Measurements from ENCODE around the gene MAPKAP1.

MAPKAP1 gene

GRCh38 chr9:125637241-125637640 is 69.8 kb downstream of the MAPKAP1 start:
- DNase-seq, result no peak

- DNase-seq, result no peak
Measured at GRCh38 chr9:125635888-125636287, 71.1 kb downstream of the MAPKAP1 start.

- DNase-seq, result no peak
Measured at GRCh38 chr9:125634040-125634717, 72.8 kb downstream of the MAPKAP1 start.

GRCh38 chr9:125633116-125633745 is 73.8 kb downstream of the MAPKAP1 start:
- DNase-seq, result no peak

- no peak for DNase-seq
Measured at GRCh38 chr9:125632321-125633115, 74.5 kb downstream of the MAPKAP1 start.

GRCh38 chr9:125631391-125632085 is 75.5 kb downstream of the MAPKAP1 start:
- DNase-seq, result no peak

GRCh38 chr9:125630436-125630835 is 76.6 kb downstream of the MAPKAP1 start:
- no peak for DNase-seq

GRCh38 chr9:125629446-125629845 is 77.6 kb downstream of the MAPKAP1 start:
- no peak for DNase-seq

GRCh38 chr9:125626187-125626586 is 80.8 kb downstream of the MAPKAP1 start:
- no peak for DNase-seq

- DNase-seq, result no peak
Measured at GRCh38 chr9:125621170-125621569, 85.8 kb downstream of the MAPKAP1 start.

GRCh38 chr9:125620216-125620615 is 86.8 kb downstream of the MAPKAP1 start:
- DNase-seq, result no peak

- no peak for DNase-seq
Measured at GRCh38 chr9:125617087-125617486, 89.9 kb downstream of the MAPKAP1 start.

GRCh38 chr9:125613141-125613540 is 93.9 kb downstream of the MAPKAP1 start:
- DNase-seq, result no peak

- DNase-seq, result no peak
Measured at GRCh38 chr9:125612616-125613015, 94.4 kb downstream of the MAPKAP1 start.

- no peak for DNase-seq
Measured at GRCh38 chr9:125611121-125611765, 95.8 kb downstream of the MAPKAP1 start.

GRCh38 chr9:125609744-125610143 is 97.3 kb downstream of the MAPKAP1 start:
- DNase-seq, result no peak

GRCh38 chr9:125608489-125609224 is 98.4 kb downstream of the MAPKAP1 start:
- DNase-seq, result no peak

- no peak for DNase-seq
Measured at GRCh38 chr9:125604196-125604595, 102.8 kb downstream of the MAPKAP1 start.

GRCh38 chr9:125603478-125604021 is 103.5 kb downstream of the MAPKAP1 start:
- no peak for DNase-seq

GRCh38 chr9:125601961-125602360 is 105.0 kb downstream of the MAPKAP1 start:
- DNase-seq, result no peak

GRCh38 chr9:125600194-125600593 is 106.8 kb downstream of the MAPKAP1 start:
- DNase-seq, result no peak

GRCh38 chr9:125594223-125594610 is 112.8 kb downstream of the MAPKAP1 start:
- no peak for DNase-seq

Data from activated effector memory CD4-positive, alpha-beta T cell treated with anti-CD3 and anti-CD28 coated beads, Interleukin-2, amount 50 U/mL, for 16 hours (primary cell).